Right cardiac atrium (tissue), 5 donors: ENCODE measurements around the gene VPS35. TPM values are rescaled to one million over a fixed set of nuclear protein-coding genes. Genes with fewer than 3 reads are reported as not detected.
A peak's percentile ranks its signal among the peaks of the same experiment; 100 is the strongest.

Experiments
- ATAC-seq, 2 donors: fragments of 200-7000 bp; cut with Tn5 transposase; one replicate each; pipeline versions ENCODE4 v1.8.0 to v1.9.1; 2020; ENCODE audit warnings: moderate library complexity in 2 of 2, mild to moderate bottlenecking in 1 of 2
- DNase-seq, 3 donors: peaks; one replicate each; pipeline ENCODE4 v3.0.0-alpha.2; 2020
- H3K27ac ChIP-seq: one replicate; pipeline ENCODE4 v1.5.1; 2013; ENCODE audit warnings: mild to moderate bottlenecking, low read length, control low read depth, moderate library complexity
- H3K27me3 ChIP-seq: one replicate; pipeline ENCODE4 v1.6.1; 2013; ENCODE audit not compliant: control insufficient read depth, insufficient read depth
- H3K4me1 ChIP-seq: one replicate; pipeline ENCODE4 v1.6.1; 2013; ENCODE audit warnings: low read length; ENCODE audit not compliant: control insufficient read depth, insufficient read depth
- H3K4me3 ChIP-seq: one replicate; pipeline ENCODE4 v1.5.1; 2013; ENCODE audit warnings: low read length, control low read depth
- H3K9me3 ChIP-seq: one replicate; pipeline ENCODE4 v1.6.1; 2013; ENCODE audit warnings: low read length; ENCODE audit not compliant: control insufficient read depth
- WGBS: extraction: QIAGEN DNeasy Blood & Tissue Kit; methylation state at CpG from one replicate; pipeline ENCODE4 v1.1.7; 2013; 5-methylcytosine and 5-hydroxymethylcytosine counted together
- intact Hi-C, 4 donors: fragments of 100-400 bp; cut with DNase I; formaldehyde crosslinking; loops; one replicate each; pipeline versions ENCODE4 v1.11.0 to v1.14.0; 2022 to 2023
- polyA plus RNA-seq: library from polyadenylated mRNA; stranded (reverse); fragments of 200-250 nt; gene quantifications from one replicate; pipeline ENCODE4 v1.2.3, GENCODE V29; 2013
- total RNA-seq, 4 donors: library from RNA; stranded (reverse); fragmentation: NEBNext Ultra II Directional; extraction: Animal tissue kit (Norgen Biotek cat#: 25700); gene quantifications; one replicate each; pipeline ENCODE4 v1.2.1, GENCODE V29; 2021
- donor health status: healthy with polysubstance abuse.
- donor health status: DM: no; HTN: yes; CAD: no.
- donor health status: DM: no; HTN: no; CAD: no.
- donor health status: DM: no; HTN: yes; CAD: no; lungs with severe emphysema.
- donor health status: DM: yes; HTN: yes; CAD: no.

The VPS35 gene
- total and polyA plus RNA-seq, 5 donors = 26.7 to 94.2 (median 78.8) TPM

DNA sequence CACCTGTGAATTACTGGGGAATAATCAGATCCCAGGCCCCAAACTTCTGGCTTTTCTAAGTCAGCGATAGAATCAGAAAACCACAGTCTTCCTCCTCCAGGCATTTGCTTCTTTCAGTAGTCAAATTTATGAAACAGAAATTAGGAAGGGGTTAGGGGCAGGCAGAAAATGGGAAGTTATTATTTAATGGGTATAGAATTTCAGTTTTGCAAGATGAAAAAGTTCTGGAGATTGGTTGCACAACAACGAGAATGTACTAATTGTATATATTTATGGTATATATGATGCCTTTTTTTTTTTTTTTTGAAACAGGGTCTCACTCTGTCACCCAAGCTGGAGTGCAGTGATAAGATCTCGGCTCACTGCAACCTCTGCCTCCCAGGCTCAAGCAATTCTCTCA lies 23.9 kb upstream of the VPS35 start:
- no peaks in the 10 kb centered on the region for H3K27me3 ChIP-seq
- 65% methylated on average over 3 of the region's 3 CpGs for WGBS
- ATAC-seq (no peak), DNase-seq (no peak)
- H3K9me3 ChIP-seq = no peaks in the 10 kb centered on the region
- intact Hi-C loops = no loop called here
- peaks cover 1% of the 10 kb centered on the region for H3K4me1 ChIP-seq
- peak overlapping the region; percentile 61 for H3K27ac ChIP-seq
- H3K4me3 ChIP-seq = no peak overlapping the region

DNA sequence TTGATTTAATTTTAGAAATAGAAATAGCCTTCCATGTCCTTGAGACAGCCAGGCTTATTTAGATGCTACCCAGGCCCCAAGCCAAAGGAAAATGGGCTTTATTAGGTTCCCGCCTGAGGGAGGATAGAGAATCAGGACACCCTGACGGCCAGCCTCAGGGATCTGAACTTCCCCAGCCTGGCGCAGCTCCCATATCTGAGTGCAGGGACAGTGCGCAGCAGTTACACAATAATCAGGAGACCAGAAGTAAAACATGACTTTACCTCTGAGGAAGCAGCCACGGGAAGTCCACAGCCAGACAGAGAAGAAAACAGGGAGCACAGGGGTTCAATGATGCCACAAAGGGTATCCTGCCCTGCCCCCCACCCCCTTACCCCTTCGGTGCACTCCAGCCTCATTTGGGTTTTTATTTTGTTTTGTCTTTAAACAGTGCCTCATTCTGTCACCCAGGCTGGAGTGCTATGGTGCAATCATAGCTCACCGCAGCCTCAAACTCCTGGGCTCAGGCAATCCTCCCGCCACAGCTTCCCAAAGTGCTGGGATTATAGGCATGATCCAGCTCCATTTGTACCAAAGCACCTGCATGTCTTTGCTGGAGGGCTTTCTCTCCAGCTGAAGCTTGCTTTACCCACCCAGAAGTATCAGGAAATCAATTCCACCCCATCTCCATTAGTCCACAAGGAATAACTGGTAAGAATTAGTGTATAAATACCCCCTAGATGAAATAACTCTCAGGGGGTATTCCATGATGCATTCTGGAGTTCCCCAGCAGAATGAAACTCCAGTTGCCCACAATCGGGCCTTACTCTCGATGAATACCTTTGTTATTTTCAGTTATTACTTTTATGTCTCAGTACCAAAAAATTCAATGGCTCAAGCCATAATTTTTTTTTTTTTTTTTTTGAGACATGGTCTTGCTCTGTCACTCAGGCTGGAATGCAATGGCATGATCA lies 22.4 kb upstream of the VPS35 start:
- Histone ChIP-seq H3K4me3 (no peak overlapping the region), H3K9me3 (no peaks in the 10 kb centered on the region), H3K27ac (peak overlapping the region; percentile 85), H3K27me3 (no peaks in the 10 kb centered on the region), H3K4me1 (no peaks in the 10 kb centered on the region)
- WGBS = 55% methylated on average over 10 of the region's 10 CpGs
- intact Hi-C loops = no loop called here
- DNase-seq (peak; percentile 56 to 85 (median 83)), ATAC-seq (peak; percentile 78 to 81)

DNA sequence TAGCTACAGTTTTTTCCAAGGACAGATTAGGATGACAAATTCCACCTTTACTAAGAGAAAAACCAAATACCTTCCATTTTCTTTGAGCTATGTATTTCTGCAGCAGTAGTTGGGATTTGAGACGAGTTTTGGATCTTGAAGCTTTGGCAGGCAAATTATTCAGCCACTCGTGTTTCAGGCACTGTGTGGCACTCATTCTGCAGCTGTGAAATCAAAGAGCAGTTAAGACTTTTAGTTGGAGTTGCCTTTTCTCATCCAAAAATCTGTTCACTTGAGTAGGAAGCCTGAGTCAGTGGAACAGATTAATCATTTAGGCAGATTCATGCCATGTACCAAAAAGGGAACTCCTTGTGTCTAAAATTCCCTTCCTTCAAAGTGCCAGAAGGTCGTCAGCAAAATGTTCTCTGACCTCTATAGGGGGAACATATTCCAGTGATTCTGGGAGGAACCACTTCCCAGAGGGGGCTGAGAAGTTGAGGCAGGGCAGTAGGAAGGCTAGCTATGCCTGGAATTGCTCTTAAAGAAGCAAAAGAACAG lies 20.6 kb upstream of the VPS35 start:
- no peaks in the 10 kb centered on the region for H3K4me1 ChIP-seq
- intact Hi-C loops = no loop called here
- no peaks in the 10 kb centered on the region for H3K27me3 ChIP-seq
- 26% methylated on average over 3 of the region's 3 CpGs for WGBS
- no peak overlapping the region for H3K4me3 ChIP-seq
- H3K9me3 ChIP-seq = no peaks in the 10 kb centered on the region
- DNase-seq (no peak), ATAC-seq (no peak)
- peak overlapping the region; percentile 48 for H3K27ac ChIP-seq

DNA sequence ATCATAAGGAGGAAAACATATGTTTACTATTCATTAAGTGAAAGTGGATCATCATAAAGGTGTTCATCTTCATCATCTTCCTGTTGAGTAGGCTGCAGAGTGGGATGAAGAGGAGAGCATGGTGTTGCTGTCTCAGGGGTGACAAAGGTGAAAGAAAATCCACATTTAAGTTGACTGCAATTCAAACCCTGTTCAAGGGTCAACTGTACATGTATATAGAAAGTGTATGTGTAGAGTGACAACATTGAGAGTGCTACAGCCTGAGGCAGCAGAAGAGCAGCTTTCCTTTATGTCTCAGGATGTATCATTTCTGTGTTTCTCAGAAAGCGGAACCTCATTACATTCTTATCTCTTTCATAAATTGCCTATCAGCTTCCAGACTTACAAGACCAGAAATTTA lies 17.7 kb upstream of the VPS35 start:
- H3K4me3 ChIP-seq = no peak overlapping the region
- no peaks in the 10 kb centered on the region for H3K27me3 ChIP-seq
- no peak for DNase-seq
- intact Hi-C loops = no loop called here
- H3K27ac ChIP-seq = no peak overlapping the region
- no peaks in the 10 kb centered on the region for H3K9me3 ChIP-seq
- H3K4me1 ChIP-seq = no peaks in the 10 kb centered on the region
- no peak for ATAC-seq
- WGBS = 0% methylated on average over 1 of the region's 1 CpG

DNA sequence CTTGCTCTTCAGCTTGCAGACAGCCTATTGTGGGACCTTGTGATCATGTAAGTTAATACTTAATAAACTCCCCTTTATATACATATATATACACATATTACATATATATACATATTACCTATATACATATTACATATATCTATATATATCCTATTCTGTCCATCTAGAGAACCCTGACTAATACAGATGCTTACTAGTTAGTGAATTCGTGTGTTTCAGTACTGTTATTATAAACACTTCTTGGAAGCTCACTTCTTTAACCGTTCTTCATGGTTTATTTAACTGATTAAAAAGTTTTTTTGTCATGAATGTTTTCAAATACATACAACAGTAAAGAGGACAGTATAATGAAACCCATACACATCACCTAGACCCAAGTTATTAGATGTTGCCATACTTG lies 13.1 kb upstream of the VPS35 start:
- no peak overlapping the region for H3K27ac ChIP-seq
- H3K4me1 ChIP-seq = no peaks in the 10 kb centered on the region
- intact Hi-C loops = no loop called here
- H3K27me3 ChIP-seq = no peaks in the 10 kb centered on the region
- 83% methylated on average over 2 of the region's 2 CpGs for WGBS
- ATAC-seq (no peak), DNase-seq (no peak)
- H3K9me3 ChIP-seq = no peaks in the 10 kb centered on the region
- H3K4me3 ChIP-seq = no peak overlapping the region

DNA sequence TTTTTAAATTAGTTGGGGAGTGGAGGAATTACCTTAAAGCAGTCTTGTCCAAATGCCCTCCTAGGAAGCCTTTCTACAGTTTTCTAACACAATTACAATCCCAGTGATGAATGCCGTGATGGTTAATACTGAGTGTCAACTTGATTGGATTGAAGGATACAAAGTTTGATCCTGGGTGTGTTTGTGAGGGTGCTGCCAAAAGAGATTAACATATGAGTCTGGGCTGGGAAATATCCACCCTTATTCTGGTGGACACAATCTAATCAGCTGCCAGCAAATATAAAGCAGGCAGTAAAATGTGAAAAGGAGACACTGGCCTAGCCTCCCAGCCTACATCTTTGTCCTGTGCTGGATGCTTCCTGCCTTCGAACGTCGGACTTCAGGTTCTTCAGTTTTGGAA lies 12.6 kb upstream of the VPS35 start:
- no peak overlapping the region for H3K27ac ChIP-seq
- ATAC-seq (no peak), DNase-seq (no peak)
- H3K4me1 ChIP-seq = no peaks in the 10 kb centered on the region
- H3K9me3 ChIP-seq = no peaks in the 10 kb centered on the region
- intact Hi-C loops = no loop called here
- 80% methylated on average over 4 of the region's 4 CpGs for WGBS
- no peak overlapping the region for H3K4me3 ChIP-seq
- H3K27me3 ChIP-seq = no peaks in the 10 kb centered on the region

DNA sequence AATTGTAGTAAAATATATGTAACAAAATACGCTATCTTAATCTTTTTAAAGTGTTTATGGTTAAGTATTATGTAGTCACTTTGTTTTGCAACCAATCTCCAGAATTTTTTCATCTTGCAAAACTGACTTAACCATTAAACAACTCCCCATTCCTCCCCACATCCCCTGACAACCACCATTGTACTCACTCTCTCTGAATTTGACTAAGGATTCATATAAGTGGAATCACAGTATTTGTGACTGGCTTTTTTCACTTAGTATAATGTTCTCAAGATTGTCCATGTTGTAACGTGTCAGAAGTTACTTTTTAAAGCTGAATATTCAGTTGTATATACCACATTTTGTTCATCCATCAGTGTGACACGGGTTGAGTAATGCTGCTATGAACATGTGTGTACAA lies 11.1 kb upstream of the VPS35 start:
- Histone ChIP-seq H3K27me3 (no peaks in the 10 kb centered on the region), H3K9me3 (no peaks in the 10 kb centered on the region), H3K4me3 (no peak overlapping the region), H3K4me1 (no peaks in the 10 kb centered on the region), H3K27ac (no peak overlapping the region)
- WGBS = 91% methylated on average over 3 of the region's 3 CpGs
- intact Hi-C loops = no loop called here
- DNase-seq (no peak), ATAC-seq (no peak)

DNA sequence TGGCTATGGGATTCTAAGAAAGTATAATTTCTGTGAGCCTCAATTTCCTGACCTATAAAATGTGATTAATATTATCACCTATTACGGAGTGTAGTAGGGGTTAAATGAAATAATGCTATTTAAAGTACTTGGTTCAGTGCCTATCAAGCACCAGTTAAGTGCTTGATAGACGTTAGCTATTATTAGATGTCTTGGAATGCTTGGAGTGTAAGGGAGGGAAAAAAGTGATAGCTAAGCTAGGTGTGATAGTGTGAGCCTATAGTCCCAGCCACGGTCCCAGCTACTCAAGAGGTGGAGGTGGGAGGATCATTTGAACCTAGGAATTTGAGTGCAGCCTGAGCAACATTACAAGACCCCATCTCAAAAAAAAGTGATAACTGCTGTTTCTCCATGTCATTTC lies 8.0 kb upstream of the VPS35 start:
- 38% methylated on average over 3 of the region's 3 CpGs for WGBS
- intact Hi-C loops = no loop called here
- Histone ChIP-seq H3K4me1 (no peaks in the 10 kb centered on the region), H3K4me3 (no peak overlapping the region), H3K27me3 (no peaks in the 10 kb centered on the region), H3K9me3 (no peaks in the 10 kb centered on the region), H3K27ac (peak overlapping the region; percentile 78)
- no peak for DNase-seq
- ATAC-seq = peak; percentile 62 to 69

DNA sequence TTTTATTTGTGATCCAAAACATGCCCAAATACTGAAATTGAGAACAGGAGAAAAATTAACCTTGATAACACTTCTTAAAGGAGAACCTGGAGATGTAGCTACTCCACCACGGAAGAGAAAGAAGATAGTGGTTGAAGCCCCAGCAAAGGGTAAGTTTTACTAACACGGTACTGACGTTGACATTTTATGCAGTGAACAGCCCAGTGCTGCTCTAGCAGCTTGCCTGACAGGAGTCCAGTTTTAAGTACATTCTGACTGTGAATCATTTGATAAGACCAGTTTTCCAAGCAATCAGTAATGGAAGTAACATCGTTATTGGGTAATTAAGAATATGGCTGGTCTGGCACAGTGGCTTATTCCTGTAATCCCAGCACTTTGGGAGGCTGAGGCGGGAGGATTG lies 7.0 kb upstream of the VPS35 start:
- intact Hi-C loops = no loop called here
- Histone ChIP-seq H3K4me1 (no peaks in the 10 kb centered on the region), H3K9me3 (no peaks in the 10 kb centered on the region), H3K4me3 (no peak overlapping the region), H3K27ac (peak overlapping the region; percentile 75), H3K27me3 (no peaks in the 10 kb centered on the region)
- WGBS = 71% methylated on average over 5 of the region's 5 CpGs
- DNase-seq (no peak), ATAC-seq (peak; percentile 20 to 43)

DNA sequence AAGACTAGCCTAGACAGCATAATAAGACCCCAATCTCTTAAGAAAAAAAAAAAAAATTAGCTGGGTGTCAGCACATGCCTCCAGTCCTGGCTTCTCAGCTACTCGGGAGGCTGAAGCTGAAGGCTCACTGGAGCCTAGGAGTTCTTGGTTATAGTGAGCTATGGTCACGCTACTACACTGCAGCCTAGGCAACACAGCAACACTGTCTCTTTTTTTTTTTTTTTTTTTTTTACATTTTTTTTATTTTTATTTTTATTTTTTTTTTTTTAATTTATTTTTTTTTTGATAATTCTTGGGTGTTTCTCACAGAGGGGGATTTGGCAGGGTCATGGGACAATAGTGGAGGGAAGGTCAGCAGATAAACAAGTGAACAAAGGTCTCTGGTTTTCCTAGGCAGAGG lies 4.6 kb upstream of the VPS35 start:
- Histone ChIP-seq H3K4me1 (peaks cover 2% of the 10 kb centered on the region), H3K9me3 (no peaks in the 10 kb centered on the region), H3K4me3 (no peak overlapping the region), H3K27ac (no peak overlapping the region), H3K27me3 (no peaks in the 10 kb centered on the region)
- WGBS = 81% methylated on average over 2 of the region's 2 CpGs
- no peak for DNase-seq
- ATAC-seq = no peak
- intact Hi-C loops = no loop called here

DNA sequence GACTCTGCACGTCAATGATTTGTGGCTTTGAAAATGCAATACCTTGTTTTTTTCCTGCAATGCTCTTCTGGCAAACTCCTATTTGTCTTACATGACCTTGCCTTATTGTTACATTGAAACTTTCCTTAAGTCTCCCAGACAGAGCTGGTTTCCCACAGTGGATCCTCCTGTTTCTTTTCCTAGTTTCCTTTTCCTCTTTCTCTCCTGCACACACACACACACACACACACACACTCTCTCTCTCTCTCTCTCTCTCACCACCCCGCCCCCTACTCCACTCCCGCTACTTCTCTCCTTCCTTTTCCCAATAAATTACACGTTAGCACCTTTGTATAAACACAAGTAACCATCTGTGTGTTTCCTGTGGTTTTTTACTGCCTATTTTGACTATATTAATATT lies 2.7 kb upstream of the VPS35 start:
- intact Hi-C loops = no loop called here
- ATAC-seq (no peak), DNase-seq (no peak)
- Histone ChIP-seq H3K27me3 (no peaks in the 10 kb centered on the region), H3K4me1 (peaks cover 5% of the 10 kb centered on the region), H3K27ac (no peak overlapping the region), H3K4me3 (no peak overlapping the region), H3K9me3 (no peaks in the 10 kb centered on the region)
- WGBS = 55% methylated on average over 4 of the region's 4 CpGs
